ENCODE measurements around the gene NRXN3.

DNA sequence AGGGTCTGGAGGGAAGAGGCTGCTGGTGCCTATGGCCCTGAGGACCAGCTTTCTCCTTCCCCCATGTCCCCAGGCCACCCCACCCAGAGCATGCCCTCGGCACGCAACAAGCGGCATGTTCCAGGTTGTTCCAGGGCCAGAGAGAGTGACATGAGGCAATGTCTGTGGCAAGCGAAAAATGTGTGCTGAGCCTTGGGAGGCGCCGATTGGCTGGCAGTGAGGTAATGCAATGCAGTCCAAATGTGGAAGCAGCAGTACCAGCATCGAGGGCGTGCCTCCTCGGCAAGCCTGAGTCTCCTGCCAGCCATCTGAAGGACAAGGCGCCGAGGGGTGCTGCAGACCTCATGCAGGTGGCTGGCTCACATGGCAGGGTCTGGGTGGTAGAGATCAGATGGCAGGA lies 423.8 kb downstream of the NRXN3 start:
- TF ChIP-seq, protein P1, sequence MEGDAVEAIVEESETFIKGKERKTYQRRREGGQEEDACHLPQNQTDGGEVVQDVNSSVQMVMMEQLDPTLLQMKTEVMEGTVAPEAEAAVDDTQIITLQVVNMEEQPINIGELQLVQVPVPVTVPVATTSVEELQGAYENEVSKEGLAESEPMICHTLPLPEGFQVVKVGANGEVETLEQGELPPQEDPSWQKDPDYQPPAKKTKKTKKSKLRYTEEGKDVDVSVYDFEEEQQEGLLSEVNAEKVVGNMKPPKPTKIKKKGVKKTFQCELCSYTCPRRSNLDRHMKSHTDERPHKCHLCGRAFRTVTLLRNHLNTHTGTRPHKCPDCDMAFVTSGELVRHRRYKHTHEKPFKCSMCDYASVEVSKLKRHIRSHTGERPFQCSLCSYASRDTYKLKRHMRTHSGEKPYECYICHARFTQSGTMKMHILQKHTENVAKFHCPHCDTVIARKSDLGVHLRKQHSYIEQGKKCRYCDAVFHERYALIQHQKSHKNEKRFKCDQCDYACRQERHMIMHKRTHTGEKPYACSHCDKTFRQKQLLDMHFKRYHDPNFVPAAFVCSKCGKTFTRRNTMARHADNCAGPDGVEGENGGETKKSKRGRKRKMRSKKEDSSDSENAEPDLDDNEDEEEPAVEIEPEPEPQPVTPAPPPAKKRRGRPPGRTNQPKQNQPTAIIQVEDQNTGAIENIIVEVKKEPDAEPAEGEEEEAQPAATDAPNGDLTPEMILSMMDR (conservative IDR thresholded peaks at IDR 0.05; ENCODE audit: low read depth, low read length), result no peak
- TF ChIP-seq EZH2 (IDR thresholded peaks at IDR 0.05; ENCODE audit: low read length, unreplicated experiment), result no peak
- no peak for TF ChIP-seq EZH2phosphoT487 (IDR thresholded peaks at IDR 0.05; ENCODE audit: borderline replicate concordance, low read length)
